ENCODE results near the gene MNX1.
A peak's percentile ranks its signal among the peaks of the same experiment; 100 is the strongest.

The MNX1 gene

GRCh38 chr7:157032644-157033482, 22.4 kb upstream of the MNX1 start:
- DNase-seq (ENCODE audit: low read depth in 2 of 2): no peak

GRCh38 chr7:157032128-157032527, 21.7 kb upstream of the MNX1 start:
- DNase-seq (ENCODE audit: low read depth in 2 of 2): no peak

GRCh38 chr7:157028199-157028903, 17.9 kb upstream of the MNX1 start:
- DNase-seq (ENCODE audit: low read depth in 2 of 2): no peak

- no peak for DNase-seq (ENCODE audit: low read depth in 2 of 2)
Measured at GRCh38 chr7:157027568-157028198, 17.2 kb upstream of the MNX1 start.

GRCh38 chr7:157024716-157025115, 14.3 kb upstream of the MNX1 start:
- no peak for DNase-seq (ENCODE audit: low read depth in 2 of 2)

- DNase-seq (ENCODE audit: low read depth in 2 of 2): no peak
Measured at GRCh38 chr7:157023589-157023905, 13.1 kb upstream of the MNX1 start.

GRCh38 chr7:157022681-157023588, 12.5 kb upstream of the MNX1 start:
- no peak for DNase-seq (ENCODE audit: low read depth in 2 of 2)

- DNase-seq (ENCODE audit: low read depth in 2 of 2): no peak
Measured at GRCh38 chr7:157021871-157022680, 11.6 kb upstream of the MNX1 start.

GRCh38 chr7:157021071-157021870, 10.8 kb upstream of the MNX1 start:
- no peak for DNase-seq (ENCODE audit: low read depth in 2 of 2)

GRCh38 chr7:157020514-157021070, 10.1 kb upstream of the MNX1 start:
- DNase-seq (ENCODE audit: low read depth in 2 of 2): no peak

GRCh38 chr7:157019718-157020451, 9.4 kb upstream of the MNX1 start:
- DNase-seq (ENCODE audit: low read depth in 2 of 2): no peak

- DNase-seq (ENCODE audit: low read depth in 2 of 2): no peak
Measured at GRCh38 chr7:157018997-157019608, 8.6 kb upstream of the MNX1 start.

- DNase-seq (ENCODE audit: low read depth in 2 of 2): no peak
Measured at GRCh38 chr7:157018328-157018996, 8.0 kb upstream of the MNX1 start.

GRCh38 chr7:157017603-157018327, 7.3 kb upstream of the MNX1 start:
- DNase-seq (ENCODE audit: low read depth in 2 of 2): no peak

GRCh38 chr7:157017149-157017548, 6.7 kb upstream of the MNX1 start:
- no peak for DNase-seq (ENCODE audit: low read depth in 2 of 2)

- peak in 1 of 2 donors; percentile 40 for DNase-seq (ENCODE audit: low read depth in 2 of 2)
Measured at GRCh38 chr7:157016352-157017041, 6.0 kb upstream of the MNX1 start.

GRCh38 chr7:157016024-157016351, 5.5 kb upstream of the MNX1 start:
- no peak for DNase-seq (ENCODE audit: low read depth in 2 of 2)
